HCT116 (cell line): ENCODE data around the gene POLR2I. TPM values are rescaled to one million over a fixed set of nuclear protein-coding genes. Genes with fewer than 3 reads are reported as not detected.
"Not testable (repeated sequence)": the region's sequence is repeated elsewhere in the genome, so short reads cannot be mapped to it uniquely, and the experiment has no call there.

ENCODE experiments used
- ATAC-seq: fragments of 200-7000 bp; cut with Tn5 transposase; 2 replicates; pipeline ENCODE4 v1.9.1; 2020; ENCODE audit warnings: mild to moderate bottlenecking, moderate library complexity
- BruUV-seq: library from RNA; stranded (reverse); fragments of 400-500 nt; replicated peaks from 2 replicates; lab custom pipeline; 2021; lab: Mats Ljungman, UMichigan
- CTCF ChIA-PET: fragments of 300-600 bp; sonication (Branson Sonifier 250); formaldehyde crosslinking; loops from one replicate; lab custom pipeline; 2021; ENCODE audit warnings: antibody characterized with exemption; lab: Charles Lee
- POLR2A ChIA-PET: fragments of 300-600, 350-600 bp; sonication (Branson Sonifier 250); formaldehyde crosslinking; loops from one replicate; lab custom pipeline; 2021; ENCODE audit warnings: antibody characterized with exemption; lab: Charles Lee
- RAD21 ChIA-PET, 2 experiments: fragments of 300-600 bp; sonication (Branson Sonifier 250); formaldehyde crosslinking; loops; one replicate each; lab custom pipeline; 2023; ENCODE audit warnings: low total read pairs in 2 of 2; ENCODE audit not compliant: uncharacterized antibody in 2 of 2, unreplicated experiment in 2 of 2, low non-redundant PET in 1 of 2; lab: Charles Lee
- DNase-seq: peaks from one replicate; pipeline ENCODE4 v3.0.0-alpha.2; 2010; ENCODE audit warnings: low read depth, low spot score
- H2AFZ ChIP-seq: fragments of 200-600 bp; shearing (Covaris generic), sonication (generic); 2 replicates; pipeline ENCODE4 v1.6.1; 2017; ENCODE audit warnings: low read depth, mixed run types, mixed read lengths, antibody characterized with exemption, low read length; ENCODE audit not compliant: poor library complexity, severe bottlenecking
- H3K27ac ChIP-seq: 2 replicates; pipeline ENCODE4 v1.5.1; 2012; ENCODE audit warnings: low read depth, low read length
- H3K27me3 ChIP-seq: fragments of 200-600 bp; sonication (generic); 2 replicates; pipeline ENCODE4 v1.6.1; 2016; ENCODE audit warnings: mixed run types, low read length, mixed read lengths; ENCODE audit not compliant: insufficient read depth
- H3K36me3 ChIP-seq, 2 experiments: fragments of 200-500 bp in 1 of 2; fragments of 200-600 bp in 1 of 2; sonication (Bioruptor generic) in 1 of 2; sonication (generic) in 1 of 2; 2 replicates each; pipeline versions ENCODE4 v1.5.1 to v1.6.1; 2014 to 2016; ENCODE audit warnings: low read length in 2 of 2, inconsistent platforms in 1 of 2, mixed read lengths in 1 of 2, mixed run types in 1 of 2; ENCODE audit not compliant: insufficient read depth in 2 of 2, control insufficient read depth in 1 of 2
- H3K4me1 ChIP-seq, 2 experiments: fragments of 200-600 bp in 1 of 2; sonication (generic) in 1 of 2; 2 replicates each; pipeline versions ENCODE4 v1.5.1 to v1.6.1; 2012 to 2017; ENCODE audit warnings: low read length in 2 of 2, inconsistent platforms in 1 of 2, mild to moderate bottlenecking in 1 of 2, mixed read lengths in 1 of 2, mixed run types in 1 of 2, moderate library complexity in 1 of 2; ENCODE audit not compliant: insufficient read depth in 2 of 2, control insufficient read depth in 1 of 2
- H3K4me2 ChIP-seq: fragments of 200-600 bp; sonication (generic); 2 replicates; pipeline ENCODE4 v1.6.1; 2017; ENCODE audit warnings: mixed run types, low read length, mixed read lengths
- H3K4me3 ChIP-seq, 2 experiments: fragments of 200-600 bp in 1 of 2; sonication (generic) in 1 of 2; replicated peaks in 1 of 2; 2 replicates each; pipeline ENCODE4 v1.5.1; 2011 to 2016; ENCODE audit warnings: low read length in 2 of 2, control low read depth in 1 of 2, low read depth in 1 of 2, mild to moderate bottlenecking in 1 of 2, mixed read lengths in 1 of 2, mixed run types in 1 of 2
- H3K79me2 ChIP-seq: fragments of 200-600 bp; sonication (generic); 2 replicates; pipeline ENCODE4 v1.6.1; 2017; ENCODE audit warnings: mild to moderate bottlenecking, mixed run types, low read length, moderate library complexity, mixed read lengths; ENCODE audit not compliant: insufficient read depth
- H3K9ac ChIP-seq: fragments of 200-600 bp; sonication (generic); 2 replicates; pipeline ENCODE4 v1.6.1; 2016; ENCODE audit warnings: low read length, mixed read lengths
- H3K9me2 ChIP-seq: fragments of 200-600 bp; sonication (generic), shearing (Covaris generic); 2 replicates; pipeline ENCODE4 v1.6.1; 2017; ENCODE audit warnings: mixed run types, mild to moderate bottlenecking, moderate library complexity; ENCODE audit not compliant: insufficient read depth
- H3K9me3 ChIP-seq, 2 experiments: fragments of 200-500 bp in 1 of 2; fragments of 200-600 bp in 1 of 2; sonication (Bioruptor generic) in 1 of 2; sonication (generic) in 1 of 2; 2 replicates each; pipeline ENCODE4 v1.6.1; 2014 to 2017; ENCODE audit warnings: low read length in 2 of 2, mixed read lengths in 2 of 2, inconsistent platforms in 1 of 2, low read depth in 1 of 2, mild to moderate bottlenecking in 1 of 2, mixed run types in 1 of 2, moderate library complexity in 1 of 2; ENCODE audit not compliant: control insufficient read depth in 1 of 2, insufficient read depth in 1 of 2
- H4K20me1 ChIP-seq: fragments of 200-600 bp; sonication (generic), shearing (Covaris generic); 2 replicates; pipeline ENCODE4 v1.6.1; 2017; ENCODE audit warnings: mixed run types, mild to moderate bottlenecking, moderate library complexity; ENCODE audit not compliant: insufficient read depth
- CTCF ChIP-seq, 3 experiments: fragments of 200-600 bp in 1 of 3; sonication (generic) in 1 of 3; IDR thresholded peaks in 2 of 3; conservative IDR thresholded peaks in 1 of 3; 2 replicates each; pipeline ENCODE4 v1.5.1; 2012 to 2017; ENCODE audit warnings: low read depth in 2 of 3, low read length in 2 of 3, antibody characterized with exemption in 1 of 3, borderline replicate concordance in 1 of 3, control low read depth in 1 of 3, mild to moderate bottlenecking in 1 of 3, mixed read lengths in 1 of 3, mixed run types in 1 of 3, moderate library complexity in 1 of 3; ENCODE audit not compliant: insufficient read depth in 1 of 3
- EGR1 ChIP-seq: IDR thresholded peaks from 2 replicates; pipeline ENCODE4 v1.6.1; 2012; ENCODE audit warnings: low read depth
- EZH2phosphoT487 ChIP-seq: fragments of 200-600 bp; IDR thresholded peaks from 2 replicates; pipeline ENCODE4 v1.6.1; 2018; ENCODE audit warnings: antibody characterized with exemption, borderline replicate concordance
- MAX ChIP-seq: IDR thresholded peaks from 2 replicates; pipeline ENCODE4 v1.6.1; 2012
- POLR2AphosphoS5 ChIP-seq: IDR thresholded peaks from 2 replicates; pipeline ENCODE4 v1.6.1; 2011; ENCODE audit warnings: mild to moderate bottlenecking, low read depth, low read length, moderate library complexity
- SP1 ChIP-seq: IDR thresholded peaks from 2 replicates; pipeline ENCODE4 v1.6.1; 2012; ENCODE audit warnings: low read depth
- SRF ChIP-seq: IDR thresholded peaks from 2 replicates; pipeline ENCODE4 v1.6.1; 2012; ENCODE audit warnings: low read depth
- TCF7L2 ChIP-seq: IDR thresholded peaks from 2 replicates; pipeline ENCODE4 v1.7.0; 2011; ENCODE audit warnings: borderline replicate concordance, inconsistent platforms; ENCODE audit not compliant: insufficient read depth, insufficient read length; ENCODE audit errors: extremely low read depth
- YY1 ChIP-seq: IDR thresholded peaks from 2 replicates; pipeline ENCODE4 v1.6.1; 2011; ENCODE audit warnings: low read length, low read depth, moderate library complexity, mild to moderate bottlenecking; ENCODE audit not compliant: insufficient replicate concordance; ENCODE audit errors: extremely low read depth
- ZFX ChIP-seq: fragments of 450-650 bp; IDR thresholded peaks from 2 replicates; pipeline ENCODE4 v1.6.1; 2017
- intact Hi-C: fragments of 100-400 bp; cut with micrococcal nuclease; formaldehyde crosslinking; loops from 2 replicates; pipeline ENCODE4 v1.10.0; 2022
- total RNA-seq: library from RNA; stranded (reverse); gene quantifications from one replicate; pipeline ENCODE4 v1.2.1, GENCODE V29; 2021; ENCODE audit not compliant: unreplicated experiment
- TF ChIP-seq, protein P1 (sequence below): IDR thresholded peaks from 2 replicates; pipeline ENCODE4 v1.6.1; 2012

Gene POLR2I
- total RNA-seq, 1 experiment from 2014 or later, result 108 TPM

DNA sequence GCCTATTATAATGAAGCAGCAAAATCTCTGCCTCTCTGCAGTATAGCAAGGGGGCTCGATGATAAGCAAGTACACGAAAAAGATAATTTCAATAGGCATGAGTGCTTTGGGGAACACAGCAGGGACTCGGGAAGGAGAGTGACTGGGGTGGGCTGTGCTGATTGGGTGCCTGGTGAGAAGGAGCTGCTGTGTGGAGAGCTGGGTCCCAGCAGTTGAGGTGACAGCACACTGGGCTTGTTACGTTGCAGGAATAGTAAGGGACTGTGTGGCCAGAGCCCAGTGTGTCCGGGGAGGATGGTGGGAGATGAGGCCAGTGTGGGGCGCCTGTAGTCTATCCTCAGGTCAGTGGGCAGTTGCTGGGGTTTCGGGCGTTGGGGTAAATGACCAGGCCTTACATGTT, 42.6 kb downstream of the POLR2I start (continued):
- TF ChIP-seq CTCF (IDR thresholded peaks at IDR 0.05 in 2 of 3, conservative IDR thresholded peaks at IDR 0.05 in 1 of 3; ENCODE audit: borderline replicate concordance in 1 of 3, insufficient read depth in 1 of 3, low read depth in 2 of 3, low read length in 2 of 3), result no peak
- TF ChIP-seq ZFX, result no peak
- no peak for TF ChIP-seq SP1
- TF ChIP-seq YY1, result no peak
- TF ChIP-seq POLR2AphosphoS5, result no peak
- no peak for TF ChIP-seq EGR1
- TF ChIP-seq TCF7L2, result no peak
- TF ChIP-seq, protein P1, sequence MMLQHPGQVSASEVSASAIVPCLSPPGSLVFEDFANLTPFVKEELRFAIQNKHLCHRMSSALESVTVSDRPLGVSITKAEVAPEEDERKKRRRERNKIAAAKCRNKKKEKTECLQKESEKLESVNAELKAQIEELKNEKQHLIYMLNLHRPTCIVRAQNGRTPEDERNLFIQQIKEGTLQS, result no peak
- no peak for TF ChIP-seq EZH2phosphoT487
- no peak for TF ChIP-seq SRF
- no peak for TF ChIP-seq MAX

DNA sequence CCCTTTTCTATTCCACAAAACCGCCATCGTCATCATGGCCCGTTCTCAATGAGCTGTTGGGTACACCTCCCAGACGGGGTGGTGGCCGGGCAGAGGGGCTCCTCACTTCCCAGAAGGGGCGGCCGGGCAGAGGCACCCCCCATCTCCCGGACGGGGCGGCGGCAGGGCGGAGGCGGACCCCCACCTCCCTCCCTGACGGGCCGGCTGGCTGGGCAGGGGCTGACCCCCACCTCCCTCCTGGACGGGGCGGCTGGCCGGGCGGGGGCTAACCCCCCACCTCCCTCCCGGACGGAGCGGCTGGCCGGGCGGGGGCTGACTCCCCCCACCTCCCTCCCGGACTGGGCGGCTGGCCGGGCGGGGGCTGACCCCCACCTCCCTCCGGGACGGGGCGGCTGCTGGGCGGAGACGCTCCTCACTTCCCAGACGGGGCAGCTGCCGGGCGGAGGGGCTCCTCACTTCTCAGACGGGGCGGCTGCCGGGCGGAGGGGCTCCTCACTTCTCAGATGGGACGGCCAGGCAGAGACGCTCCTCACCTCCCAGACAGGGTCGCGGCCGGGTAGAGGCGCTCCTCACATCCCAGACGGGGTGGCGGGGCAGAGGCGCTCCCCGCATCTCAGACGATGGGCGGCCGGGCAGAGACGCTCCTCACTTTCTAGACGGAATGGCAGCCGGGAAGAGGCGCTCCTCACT, 45.7 kb downstream of the POLR2I start:
- Histone ChIP-seq H3K4me1 (peaks cover 14 to 17% of the 10 kb centered on the region in 2 experiments), H3K36me3 (peaks cover 11 to 50% of the 10 kb centered on the region in 2 experiments), H4K20me1 (peaks cover 13% of the 10 kb centered on the region; the same call in 1 of the 2 replicates)
- POLR2A ChIA-PET, RAD21 ChIA-PET, H2AFZ ChIP-seq, H3K27ac ChIP-seq, DNase-seq, ATAC-seq, H3K79me2 ChIP-seq, H3K4me3 ChIP-seq, BruUV-seq, H3K4me2 ChIP-seq, CTCF ChIA-PET, H3K9me3 ChIP-seq, H3K9me2 ChIP-seq, H3K9ac ChIP-seq, H3K27me3 ChIP-seq: not testable (repeated sequence)
- intact Hi-C loops, result loop anchor here (10.0 kb wide), 1 partner anchor 1046 kb away; no protein-coding TSS in a partner anchor
